ENCODE data around the gene G3BP1.
A peak's percentile ranks its signal among the peaks of the same experiment; 100 is the strongest.

DNA sequence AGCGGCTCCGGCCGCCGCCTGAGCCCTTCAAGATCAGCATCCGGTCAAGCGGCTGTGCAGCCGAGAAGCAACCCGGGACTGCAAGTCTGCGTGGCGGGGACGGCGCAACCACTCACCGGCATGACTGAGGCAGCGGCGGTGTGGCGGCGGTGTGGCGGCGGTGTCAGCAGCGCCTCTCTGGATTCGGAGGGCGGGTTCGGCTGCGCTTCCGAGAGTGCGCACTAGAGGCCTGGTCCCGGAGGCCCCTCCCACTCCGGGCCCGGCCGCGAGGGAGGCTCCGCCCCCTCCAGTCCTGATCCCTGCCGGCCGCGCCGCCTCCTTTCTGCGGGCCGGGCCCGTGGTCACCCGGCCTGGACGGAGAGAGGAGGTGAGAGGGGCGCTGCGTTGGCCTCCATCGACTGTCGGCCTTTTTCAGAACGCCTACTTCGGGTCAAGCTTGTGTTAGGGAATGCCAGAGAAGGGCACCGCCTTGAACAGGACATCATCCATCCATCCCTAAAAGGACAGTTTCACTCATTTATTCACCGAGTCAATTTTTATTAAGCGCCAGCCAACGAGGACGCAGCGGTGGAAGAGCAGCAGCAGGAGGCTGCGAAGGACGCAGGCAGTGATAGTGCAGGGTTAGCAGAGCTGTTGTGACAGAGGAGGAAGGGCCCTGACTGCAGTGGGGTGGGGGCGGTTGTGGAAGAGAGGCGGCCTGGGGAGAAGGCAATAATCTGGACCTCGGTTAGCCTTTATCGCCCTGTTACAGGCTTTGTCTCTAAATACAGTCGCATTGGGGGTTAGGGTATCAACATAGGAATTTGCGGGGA is 13.1 kb upstream of the G3BP1 start, which contains the start of gene ATOX1:
- peak; percentile 90 to 94 for TF ChIP-seq POLR2A (IDR thresholded peaks at IDR 0.05)
- TF ChIP-seq, protein P1, sequence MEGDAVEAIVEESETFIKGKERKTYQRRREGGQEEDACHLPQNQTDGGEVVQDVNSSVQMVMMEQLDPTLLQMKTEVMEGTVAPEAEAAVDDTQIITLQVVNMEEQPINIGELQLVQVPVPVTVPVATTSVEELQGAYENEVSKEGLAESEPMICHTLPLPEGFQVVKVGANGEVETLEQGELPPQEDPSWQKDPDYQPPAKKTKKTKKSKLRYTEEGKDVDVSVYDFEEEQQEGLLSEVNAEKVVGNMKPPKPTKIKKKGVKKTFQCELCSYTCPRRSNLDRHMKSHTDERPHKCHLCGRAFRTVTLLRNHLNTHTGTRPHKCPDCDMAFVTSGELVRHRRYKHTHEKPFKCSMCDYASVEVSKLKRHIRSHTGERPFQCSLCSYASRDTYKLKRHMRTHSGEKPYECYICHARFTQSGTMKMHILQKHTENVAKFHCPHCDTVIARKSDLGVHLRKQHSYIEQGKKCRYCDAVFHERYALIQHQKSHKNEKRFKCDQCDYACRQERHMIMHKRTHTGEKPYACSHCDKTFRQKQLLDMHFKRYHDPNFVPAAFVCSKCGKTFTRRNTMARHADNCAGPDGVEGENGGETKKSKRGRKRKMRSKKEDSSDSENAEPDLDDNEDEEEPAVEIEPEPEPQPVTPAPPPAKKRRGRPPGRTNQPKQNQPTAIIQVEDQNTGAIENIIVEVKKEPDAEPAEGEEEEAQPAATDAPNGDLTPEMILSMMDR (IDR thresholded peaks at IDR 0.05): peak; percentile 8 to 72 (median 36)
